Measurements from ENCODE around the gene CLDND2. TPM values are rescaled to one million over a fixed set of nuclear protein-coding genes. Genes with fewer than 3 reads are reported as not detected.

CLDND2 gene
- polyA plus RNA-seq, 1 experiment, result 0.12 TPM

- no peak for DNase-seq (ENCODE audit: low read depth)
- no peaks in the 10 kb centered on the region for H3K36me3 ChIP-seq (ENCODE audit: control insufficient read depth, insufficient read depth, low read length)
- no peaks in the 10 kb centered on the region for H3K27me3 ChIP-seq (ENCODE audit: control insufficient read depth, insufficient read depth, low read length)
- H3K4me3 ChIP-seq (ENCODE audit: low read depth, low read length), result no peak overlapping the region
- ChIA-PET CTCF (no interaction called here), POLR2A (no interaction called here)
- TF ChIP-seq CTCF (IDR thresholded peaks at IDR 0.05; ENCODE audit: insufficient read depth, low read depth, low read length), result no peak
These were observed 39.4 kb downstream of the CLDND2 start for GRCh38 chr19:51329411-51329810.

- H3K27me3 ChIP-seq (ENCODE audit: control insufficient read depth, insufficient read depth, low read length), result no peaks in the 10 kb centered on the region
- POLR2A ChIA-PET, result no interaction called here
- H3K4me3 ChIP-seq (ENCODE audit: low read depth, low read length), result no peak overlapping the region
- CTCF ChIA-PET, result no interaction called here
- no peak for DNase-seq (ENCODE audit: low read depth)
- no peak for TF ChIP-seq CTCF (IDR thresholded peaks at IDR 0.05; ENCODE audit: insufficient read depth, low read depth, low read length)
- no peaks in the 10 kb centered on the region for H3K36me3 ChIP-seq (ENCODE audit: control insufficient read depth, insufficient read depth, low read length)
These were observed 41.5 kb downstream of the CLDND2 start for GRCh38 chr19:51327066-51328001.

- POLR2A ChIA-PET, result no interaction called here
- no peaks in the 10 kb centered on the region for H3K36me3 ChIP-seq (ENCODE audit: control insufficient read depth, insufficient read depth, low read length)
- CTCF ChIA-PET, result interaction anchor here (1.2 kb wide), 1 partner anchor 12 kb away, joined by 3 read pairs; no protein-coding TSS in a partner anchor
These were observed 42.4 kb downstream of the CLDND2 start for GRCh38 chr19:51326216-51327065.

GRCh38 chr19:51325161-51325976 lies 43.4 kb downstream of the CLDND2 start:
- no peak for DNase-seq (ENCODE audit: low read depth)

More at GRCh38 chr19:51326216-51327065, 42.4 kb downstream of the CLDND2 start:
- DNase-seq (ENCODE audit: low read depth), result no peak
- no peak overlapping the region for H3K4me3 ChIP-seq (ENCODE audit: low read depth, low read length)
- H3K27me3 ChIP-seq (ENCODE audit: control insufficient read depth, insufficient read depth, low read length), result no peaks in the 10 kb centered on the region
- TF ChIP-seq CTCF (IDR thresholded peaks at IDR 0.05; ENCODE audit: insufficient read depth, low read depth, low read length), result no peak

More at GRCh38 chr19:51325161-51325976, 43.4 kb downstream of the CLDND2 start:
- no peak for TF ChIP-seq CTCF (IDR thresholded peaks at IDR 0.05; ENCODE audit: insufficient read depth, low read depth, low read length)
- H3K36me3 ChIP-seq (ENCODE audit: control insufficient read depth, insufficient read depth, low read length), result no peaks in the 10 kb centered on the region
- H3K27me3 ChIP-seq (ENCODE audit: control insufficient read depth, insufficient read depth, low read length), result no peaks in the 10 kb centered on the region
- CTCF ChIA-PET, result interaction anchor here (1.2 kb wide), 1 partner anchor 13 kb away, joined by 3 read pairs; no protein-coding TSS in a partner anchor
- POLR2A ChIA-PET, result no interaction called here
- H3K4me3 ChIP-seq (ENCODE audit: low read depth, low read length), result no peak overlapping the region
